GM18907 (cell line): ENCODE results near the gene ZFP1.
"Not testable (repeated sequence)": the region's sequence is repeated elsewhere in the genome, so short reads cannot be mapped to it uniquely, and the experiment has no call there.

Experiments used
- ATAC-seq: cut with Tn5 transposase; IDR thresholded peaks from one replicate; pipeline ENCODE4 v1.9.1; 2021; ENCODE audit warnings: mild to moderate bottlenecking, moderate library complexity; ENCODE audit not compliant: unreplicated experiment

The ZFP1 gene

DNA sequence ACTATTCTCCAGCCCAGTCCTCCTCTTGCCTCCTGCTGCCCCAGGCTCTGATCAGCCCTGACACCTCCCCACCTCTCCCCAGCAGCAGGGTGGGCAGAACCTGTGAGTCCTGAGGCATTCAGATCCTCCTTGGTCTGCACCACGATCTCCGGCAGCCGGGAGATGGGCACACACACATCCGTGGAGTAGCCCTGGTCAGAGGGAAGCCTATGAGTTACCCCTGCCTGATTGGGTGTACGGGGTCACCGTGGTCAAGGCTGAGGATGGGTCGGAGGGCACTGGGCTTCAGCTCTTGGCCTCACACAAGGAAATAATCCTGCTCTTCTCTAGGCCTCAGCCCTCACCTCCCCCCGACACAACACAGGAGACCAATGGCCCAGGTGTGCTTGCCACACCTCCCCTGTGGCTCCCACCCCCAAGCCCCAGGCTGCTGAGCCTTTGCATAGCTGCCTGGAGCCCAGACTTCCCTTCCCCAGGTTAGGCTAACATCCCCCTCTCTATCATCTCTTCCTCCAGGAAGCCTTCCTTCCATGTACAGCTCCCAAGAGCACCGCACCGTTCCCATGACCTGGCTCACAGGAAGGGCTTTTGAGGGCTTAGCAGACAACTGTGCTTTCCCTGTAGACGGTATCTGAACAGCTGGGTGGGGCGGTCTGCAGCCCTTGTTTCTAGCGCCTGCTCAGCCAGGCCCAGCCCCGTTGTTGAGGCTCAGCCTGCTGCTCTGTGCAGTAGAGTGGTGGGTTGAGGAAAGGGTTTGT lies 35.4 kb upstream of the ZFP1 start:
- ATAC-seq, result no peak

DNA sequence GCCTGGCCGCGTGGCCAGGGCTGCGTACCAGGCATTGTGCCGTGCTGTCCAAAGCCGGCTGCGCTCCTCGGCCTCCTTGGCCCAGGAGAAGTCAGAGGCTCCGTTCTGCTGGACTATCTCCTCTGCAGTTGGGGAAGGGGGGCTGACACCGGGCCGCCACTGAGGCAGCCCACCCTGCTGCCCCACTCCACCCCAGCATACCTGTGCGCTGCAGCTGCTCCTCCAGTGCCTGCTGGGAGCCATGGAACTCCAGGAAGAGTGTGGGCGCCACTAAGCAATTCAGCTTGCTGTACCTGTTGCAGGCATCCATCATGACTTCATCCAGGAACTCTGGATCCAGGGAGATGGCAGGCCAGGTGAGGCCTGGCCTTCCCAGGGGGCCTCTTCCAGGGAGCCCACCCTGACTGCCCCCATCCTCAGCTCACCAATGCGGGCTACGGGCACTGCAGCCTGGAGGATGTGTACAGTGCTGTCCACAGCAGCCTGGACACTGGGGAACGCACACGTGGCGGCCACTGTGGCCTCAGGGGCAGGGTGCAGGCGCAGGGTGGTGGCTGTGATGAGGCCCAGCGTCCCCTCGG lies 34.7 kb upstream of the ZFP1 start:
- no peak for ATAC-seq

DNA sequence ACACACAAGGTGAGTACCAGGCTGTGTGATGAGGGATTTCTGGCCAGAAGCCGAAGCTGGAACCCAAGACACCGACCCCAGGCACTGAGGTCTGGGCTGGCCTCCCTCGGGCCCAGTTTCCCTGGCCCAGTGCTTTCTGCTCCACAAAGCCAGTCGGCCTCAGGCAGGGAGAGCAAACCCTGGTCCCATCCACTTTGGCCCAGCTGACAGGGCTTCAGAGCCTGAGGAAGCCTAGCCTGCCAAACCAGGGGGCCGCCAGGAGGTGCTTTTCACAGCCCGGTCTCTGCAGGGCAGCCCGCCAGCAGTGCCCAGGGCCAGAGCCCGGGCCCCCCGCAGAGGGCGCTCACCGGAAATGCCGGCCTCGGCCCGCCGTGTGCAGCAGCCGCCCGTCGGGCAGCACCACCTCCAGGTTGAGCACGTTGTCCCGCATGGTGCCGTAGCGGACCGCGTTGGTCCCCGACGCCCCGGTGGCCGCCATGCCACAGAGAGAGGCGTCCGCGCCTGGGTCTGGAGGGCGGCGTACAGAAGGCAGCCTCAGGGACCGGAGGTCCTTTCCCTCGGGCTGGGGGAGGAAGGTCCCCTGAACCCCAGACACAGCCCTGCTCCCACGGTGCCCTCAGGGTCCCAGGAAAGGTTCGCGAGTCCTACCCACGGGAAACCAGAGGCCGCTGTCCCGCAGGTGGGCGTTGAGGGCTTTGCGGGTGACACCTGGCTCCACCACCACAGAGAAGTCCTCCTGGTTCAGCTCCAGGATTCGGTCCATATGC lies 34.0 kb upstream of the ZFP1 start:
- no peak for ATAC-seq

- ATAC-seq, result no peak
Observed at GRCh38 chr16:75114946-75115825, 33.1 kb upstream of the ZFP1 start.

DNA sequence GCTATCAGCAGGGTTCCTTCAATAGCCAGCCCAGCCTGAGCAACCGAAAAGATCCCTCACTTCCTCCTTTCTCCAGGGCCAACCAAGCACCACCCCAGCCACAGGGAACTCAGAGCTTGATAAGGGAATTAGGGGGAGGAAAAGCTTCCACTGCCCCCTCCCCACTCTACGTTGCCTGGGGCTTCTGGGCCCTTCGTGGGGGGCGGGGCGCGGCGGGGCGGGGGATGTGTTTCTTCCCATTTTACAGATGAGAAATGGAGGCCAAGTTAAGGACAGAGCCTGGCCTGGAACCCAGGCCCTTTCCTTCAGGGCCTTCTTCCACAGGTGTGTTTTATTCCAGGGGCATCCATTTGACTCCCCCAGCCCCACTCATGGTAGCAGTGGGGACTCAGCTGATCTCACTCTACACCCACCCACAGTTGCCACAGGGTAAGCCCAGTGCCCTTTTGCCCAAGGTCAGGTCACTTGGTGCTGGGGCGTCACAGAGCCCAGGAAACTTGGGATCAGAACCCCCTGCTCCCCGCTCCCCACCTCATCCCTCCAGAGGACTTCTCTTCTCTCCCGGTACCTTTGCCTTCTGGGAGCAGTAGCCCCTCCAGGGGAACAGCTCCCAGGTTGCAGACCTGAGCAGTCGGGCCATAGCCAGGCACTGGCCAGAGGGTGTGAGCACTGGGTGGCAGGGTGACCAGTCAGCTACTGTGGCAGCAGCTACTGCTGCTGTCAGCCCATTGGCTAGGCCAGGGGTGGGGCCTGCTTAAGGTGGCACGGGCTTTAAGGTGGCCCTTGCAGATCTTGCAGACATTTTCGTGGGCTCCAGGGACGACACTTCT lies 32.0 kb upstream of the ZFP1 start, which contains the start of gene LDHD:
Gene LDHD, minus strand, starts transcription at position 700 of the 830 bp plus-strand sequence. Its CDS starts 60 bp downstream, at position 640.
- ATAC-seq, result peak; percentile 65

DNA sequence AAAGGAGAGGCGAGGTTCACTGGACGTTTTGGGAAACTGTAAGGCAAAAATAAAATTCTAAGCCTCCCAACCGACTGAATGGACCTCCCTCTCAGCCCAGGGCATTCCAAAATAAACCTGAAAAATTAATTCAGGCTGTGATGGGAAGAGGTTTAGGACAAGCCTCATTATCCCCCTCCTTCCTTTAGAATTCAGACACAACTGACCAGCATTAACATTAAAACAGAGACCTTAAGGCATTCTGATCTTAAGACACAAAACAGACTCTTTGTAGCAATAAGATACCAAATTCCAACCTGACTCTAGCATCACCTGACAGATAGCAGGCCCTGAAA lies 31.4 kb upstream of the ZFP1 start:
- no peak for ATAC-seq

DNA sequence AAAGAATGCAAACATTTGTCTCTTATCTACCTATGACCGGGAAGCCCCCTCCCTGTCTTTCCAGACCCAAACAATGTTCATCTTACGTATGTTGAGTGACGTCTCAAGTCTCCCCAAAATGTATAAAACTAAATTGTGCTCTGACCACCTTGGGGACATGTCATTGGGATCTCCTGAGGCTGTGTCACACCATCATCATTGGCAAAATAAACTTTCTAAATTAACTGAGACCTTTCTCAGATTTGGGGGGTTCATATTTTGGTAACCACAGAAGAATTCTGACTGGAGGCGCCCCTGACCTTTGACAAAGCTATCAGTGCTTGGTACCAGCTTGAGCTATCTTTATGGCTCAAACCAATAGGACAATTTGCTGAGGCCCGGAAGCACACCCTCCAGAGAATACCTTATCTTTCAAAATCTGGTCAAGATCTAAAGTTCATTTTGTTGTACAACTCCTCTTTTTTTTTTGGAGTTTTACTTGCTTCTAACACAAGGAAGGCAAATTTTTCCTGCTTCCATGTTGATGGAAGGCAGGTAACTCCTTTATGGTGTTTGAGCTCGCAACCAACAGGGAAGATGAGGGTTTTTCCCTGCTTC lies 29.3 kb upstream of the ZFP1 start:
- ATAC-seq, result no peak

DNA sequence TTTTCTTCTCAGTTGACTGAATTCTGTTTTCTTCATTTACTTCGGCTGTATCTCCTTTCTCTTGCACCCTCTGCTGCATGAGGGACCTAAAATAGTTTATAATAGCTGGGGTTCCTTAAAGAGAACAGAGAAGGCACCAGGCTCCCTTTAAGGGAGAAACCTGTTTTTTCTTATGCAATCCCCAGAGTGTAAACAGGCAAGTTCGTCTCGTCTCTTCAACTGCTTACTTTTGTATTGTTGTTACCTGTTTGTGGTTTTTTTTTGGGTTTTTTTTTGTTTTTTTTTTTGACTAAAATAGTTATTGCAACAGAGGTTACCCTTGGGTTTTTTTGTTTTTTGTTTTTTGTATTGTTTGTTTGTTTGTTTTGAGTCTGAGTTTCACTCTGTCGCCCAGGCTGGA lies 28.1 kb upstream of the ZFP1 start:
- ATAC-seq, result no peak

GRCh38 chr16:75121949-75122568 lies 26.3 kb upstream of the ZFP1 start:
- ATAC-seq, result no peak

DNA sequence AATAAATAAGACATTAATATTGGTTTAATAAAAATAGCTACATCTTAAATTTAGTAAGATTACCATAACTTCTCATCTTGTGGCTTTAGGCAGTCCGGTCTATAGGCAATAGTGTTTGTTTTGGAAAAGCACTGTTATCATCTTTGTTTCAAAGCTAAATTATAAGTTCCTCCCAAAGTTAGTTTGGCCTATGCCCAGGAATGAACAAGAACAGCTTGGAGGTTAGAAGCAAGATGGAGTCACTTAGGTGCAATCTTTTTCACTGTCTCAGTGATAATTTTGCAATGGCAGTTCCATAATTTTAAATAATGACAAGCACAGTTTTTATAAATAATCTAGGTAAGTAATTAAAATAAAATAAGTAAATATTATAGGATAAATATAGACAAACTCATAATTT lies 25.7 kb upstream of the ZFP1 start:
- no peak for ATAC-seq

- no peak for ATAC-seq
Observed at GRCh38 chr16:75127713-75128415, 20.5 kb upstream of the ZFP1 start.

DNA sequence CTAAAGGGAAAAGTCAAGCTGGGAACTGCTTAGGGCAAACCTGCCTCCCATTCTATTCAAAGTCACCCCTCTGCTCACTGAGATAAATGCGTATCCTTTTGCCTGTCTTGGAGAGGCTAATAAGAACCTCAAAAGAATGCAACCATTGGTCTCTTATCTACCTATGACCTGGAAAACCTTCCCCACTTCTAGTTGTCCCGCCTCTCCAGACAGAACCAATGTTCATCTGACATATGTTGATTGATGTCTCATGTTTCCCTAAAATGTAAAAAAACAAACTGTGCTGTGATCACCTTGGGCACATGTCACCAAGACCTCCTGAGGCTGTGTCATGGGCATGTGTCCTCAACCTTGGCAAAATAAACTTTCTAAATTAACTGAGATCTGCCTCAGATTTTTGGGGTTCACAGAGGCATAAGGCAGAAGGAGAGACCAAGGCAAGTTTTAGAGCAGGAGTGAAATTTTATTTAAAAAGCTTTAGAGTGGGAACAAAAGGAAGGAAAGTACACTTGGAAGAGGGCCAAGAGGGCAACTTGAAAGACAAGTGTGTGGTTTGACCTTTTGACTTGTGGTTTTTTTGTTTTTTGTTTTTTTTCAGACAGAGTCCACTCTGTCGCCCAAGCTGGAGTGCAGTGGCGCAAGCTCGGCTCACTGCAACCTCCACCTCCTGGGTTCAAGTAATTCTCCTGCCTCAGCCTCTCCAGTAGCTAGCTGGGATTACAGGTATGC lies 18.7 kb upstream of the ZFP1 start:
- not testable (repeated sequence) for ATAC-seq

DNA sequence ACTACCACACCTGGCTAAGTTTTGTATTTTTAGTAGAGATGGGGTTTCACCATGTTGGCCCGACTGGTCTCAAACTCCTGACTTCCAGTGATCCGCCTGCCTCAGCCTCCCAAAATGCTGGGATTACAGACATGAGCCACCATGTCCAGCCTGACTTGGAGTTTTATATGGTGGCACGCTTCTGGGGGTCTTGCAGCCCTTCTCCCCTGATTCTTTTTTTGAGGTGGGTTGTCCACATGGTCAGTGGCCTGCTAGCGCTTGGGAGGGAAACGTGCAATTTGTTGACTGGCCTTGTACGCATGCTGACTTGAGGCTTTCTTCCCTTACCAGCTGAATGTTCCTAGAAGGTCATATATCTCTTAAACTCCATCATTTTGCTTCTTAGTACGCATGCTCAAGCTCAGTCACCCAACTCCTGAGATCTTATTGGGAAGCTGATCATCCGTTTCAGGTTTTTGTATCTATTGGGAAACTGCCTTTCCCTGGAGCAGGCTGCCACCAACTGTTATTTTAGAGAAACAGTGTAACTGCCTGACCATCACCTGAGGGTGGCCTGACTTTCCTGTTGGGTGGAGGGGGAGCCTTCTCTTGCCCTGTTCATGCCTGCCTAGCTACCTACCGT lies 18.1 kb upstream of the ZFP1 start:
- no peak for ATAC-seq

GRCh38 chr16:75131081-75131480 lies 17.2 kb upstream of the ZFP1 start:
- no peak for ATAC-seq

DNA sequence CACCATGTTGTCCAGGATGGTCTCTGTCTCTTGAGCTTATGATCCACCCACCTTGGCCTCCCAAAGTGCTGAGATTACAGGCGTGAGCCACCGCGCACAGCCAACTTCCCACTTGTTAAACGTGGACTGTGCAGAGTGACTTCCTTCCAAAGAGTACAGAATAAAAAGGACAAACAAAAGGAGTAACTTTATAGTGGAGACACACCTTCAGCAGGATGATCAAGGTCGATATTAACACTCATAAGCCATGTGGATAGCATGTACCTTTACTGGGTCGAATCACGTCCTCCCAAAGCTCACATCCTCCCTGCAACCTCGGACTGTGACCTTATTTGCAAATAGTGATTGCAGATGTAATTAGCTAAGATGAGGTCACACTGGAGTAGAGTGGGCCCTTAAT lies 10.1 kb upstream of the ZFP1 start:
- ATAC-seq, result no peak

DNA sequence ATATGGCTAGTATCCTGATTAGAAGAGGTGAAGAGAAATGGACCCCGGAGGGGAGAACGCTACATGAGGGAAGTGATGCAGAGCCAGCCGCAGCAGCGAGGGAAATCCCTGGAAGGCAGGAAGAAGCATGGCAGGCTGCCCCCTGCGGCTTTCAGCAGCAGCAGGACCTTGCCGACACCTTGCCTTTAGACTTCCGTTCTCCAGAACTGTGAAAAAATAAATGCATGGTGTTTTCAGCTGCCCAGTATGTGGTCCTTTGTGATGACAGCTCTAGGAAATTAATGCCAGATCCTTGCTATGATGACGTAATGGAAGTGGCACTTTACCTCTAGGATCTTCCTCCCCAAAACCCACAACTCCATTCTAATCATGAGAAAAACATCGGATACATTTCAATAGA lies 9.7 kb upstream of the ZFP1 start:
- no peak for ATAC-seq

GRCh38 chr16:75139498-75139897 lies 8.8 kb upstream of the ZFP1 start:
- ATAC-seq, result no peak

DNA sequence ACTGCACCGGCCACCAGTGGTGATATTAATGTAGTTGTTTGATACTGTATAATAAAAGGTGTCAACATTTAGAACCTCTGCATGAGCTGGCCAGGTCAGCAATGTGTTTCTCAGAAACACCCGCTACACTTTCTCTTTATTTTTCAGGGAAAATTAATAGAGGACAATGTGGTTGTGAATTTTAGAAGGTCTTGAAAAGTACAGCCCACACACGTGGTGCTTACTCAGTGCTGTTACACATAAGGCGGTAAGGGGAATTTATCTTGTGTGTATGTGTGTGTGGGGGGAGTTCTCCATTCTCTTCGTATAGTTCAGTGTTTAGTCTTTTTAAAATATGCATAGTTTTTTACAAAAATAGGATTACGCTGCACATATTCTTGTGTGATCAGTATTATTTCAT lies 4.4 kb upstream of the ZFP1 start:
- no peak for ATAC-seq
